Keratinocyte (primary cell): ENCODE results near the gene KCNB1. TPM values are rescaled to one million over a fixed set of nuclear protein-coding genes. Genes with fewer than 3 reads are reported as not detected.

ENCODE experiments used
- DNase-seq: peaks from one replicate; pipeline ENCODE4 v3.0.0-alpha.2; 2011; ENCODE audit warnings: low read depth, missing footprints, low spot score
- FAIRE-seq: peaks from 2 replicates; lab custom pipeline; 2011; peaks lifted over from hg19 to GRCh38; lab: Jason Lieb, UNC
- H2AFZ ChIP-seq: 2 replicates; pipeline ENCODE4 v1.6.0; 2012; ENCODE audit warnings: low read length, control low read depth, inconsistent platforms; ENCODE audit not compliant: control insufficient read depth
- H3K27ac ChIP-seq: 2 replicates; pipeline ENCODE4 v1.5.1; 2011; ENCODE audit warnings: low read length; ENCODE audit not compliant: control insufficient read depth, insufficient read depth
- H3K27me3 ChIP-seq: 3 replicates; pipeline ENCODE4 v1.6.0; 2011; ENCODE audit warnings: low read length; ENCODE audit not compliant: control insufficient read depth, insufficient read depth; ENCODE audit errors: extremely low read depth
- H3K36me3 ChIP-seq, 2 experiments: 2 replicates in 1 of 2; 3 replicates in 1 of 2; pipeline ENCODE4 v1.5.1; 2011; ENCODE audit warnings: low read length in 2 of 2, mild to moderate bottlenecking in 1 of 2; ENCODE audit not compliant: control insufficient read depth in 2 of 2, insufficient read depth in 2 of 2; ENCODE audit errors: extremely low read depth in 1 of 2
- H3K4me1 ChIP-seq: 3 replicates; pipeline ENCODE4 v1.5.1; 2011; ENCODE audit warnings: low read length; ENCODE audit not compliant: control insufficient read depth, insufficient read depth; ENCODE audit errors: extremely low read depth
- H3K4me2 ChIP-seq: 3 replicates; pipeline ENCODE4 v1.6.0; 2011; ENCODE audit warnings: low read depth, low read length; ENCODE audit not compliant: control insufficient read depth, insufficient read depth; ENCODE audit errors: extremely low read depth
- H3K4me3 ChIP-seq, 3 experiments: fragments of 200-600 bp in 1 of 3; sonication (generic) in 1 of 3; 2 replicates in 2 of 3; 3 replicates in 1 of 3; pipeline ENCODE4 v1.5.1; 2011 to 2016; ENCODE audit warnings: low read length in 3 of 3, mild to moderate bottlenecking in 3 of 3, control low read depth in 2 of 3, inconsistent platforms in 1 of 3, low read depth in 1 of 3, mixed read lengths in 1 of 3, mixed run types in 1 of 3, moderate library complexity in 1 of 3; ENCODE audit not compliant: control insufficient read depth in 2 of 3, insufficient read depth in 2 of 3; ENCODE audit errors: extremely low read depth in 1 of 3
- H3K79me2 ChIP-seq: 2 replicates; pipeline ENCODE4 v1.6.0; 2012; ENCODE audit warnings: low read length; ENCODE audit not compliant: control insufficient read depth, insufficient read depth
- H3K9ac ChIP-seq: 3 replicates; pipeline ENCODE4 v1.6.0; 2011; ENCODE audit warnings: low read length; ENCODE audit not compliant: control insufficient read depth, insufficient read depth; ENCODE audit errors: extremely low read depth
- H3K9me1 ChIP-seq: 3 replicates; pipeline ENCODE4 v1.6.0; 2011; ENCODE audit warnings: low read length; ENCODE audit not compliant: control insufficient read depth, insufficient read depth; ENCODE audit errors: extremely low read depth
- H3K9me3 ChIP-seq: 2 replicates; pipeline ENCODE4 v1.5.1; 2012; ENCODE audit warnings: low read depth, low read length; ENCODE audit not compliant: control insufficient read depth
- H4K20me1 ChIP-seq: 3 replicates; pipeline ENCODE4 v1.6.0; 2011; ENCODE audit warnings: low read length; ENCODE audit not compliant: control insufficient read depth, insufficient read depth; ENCODE audit errors: extremely low read depth
- EZH2 ChIP-seq: IDR thresholded peaks from one replicate; pipeline ENCODE4 v1.6.1; 2012; ENCODE audit warnings: inconsistent platforms, mild to moderate bottlenecking, low read length, moderate library complexity
- dilution Hi-C: fragments of 300-500 bp; cut with MboI; formaldehyde crosslinking; loops from one replicate; pipeline ENCODE4 v1.7.0; 2020; ENCODE audit warnings: low sequenced_read_pairs; ENCODE audit not compliant: extremely low pct_ligation_motif_present
- polyA plus RNA-seq, 5 experiments: library from polyadenylated mRNA; depleted of rRNA in 3 of 5; stranded (reverse) in 3 of 5; stranded (forward) in 1 of 5; unstranded in 1 of 5; fragments of >200 nt; gene quantifications; 1 replicate in 1 of 5; 2 replicates in 3 of 5; 3 replicates in 1 of 5; pipeline versions ENCODE4 v1.2.1 to v1.2.3, GENCODE V29; 2011 to 2012; ENCODE audit warnings: missing spikeins in 2 of 5, low read depth in 1 of 5, low replicate concordance in 1 of 5
- TF ChIP-seq, protein P1 (sequence below), 3 experiments: IDR thresholded peaks in 1 of 3; conservative IDR thresholded peaks in 1 of 3; optimal IDR thresholded peaks in 1 of 3; 2 replicates in 2 of 3; 3 replicates in 1 of 3; pipeline versions ENCODE3 to v1.5.1; 2011; ENCODE audit warnings: low read length in 3 of 3, mild to moderate bottlenecking in 3 of 3, moderate library complexity in 2 of 3, control low read depth in 1 of 3, inconsistent platforms in 1 of 3; ENCODE audit not compliant: insufficient read depth in 2 of 3; ENCODE audit errors: extremely low read depth in 1 of 3

The KCNB1 gene
- polyA plus RNA-seq, 1 donor (not counting 4 experiments of a cell fraction or from before 2014, with no cell fraction given) = not detected

DNA sequence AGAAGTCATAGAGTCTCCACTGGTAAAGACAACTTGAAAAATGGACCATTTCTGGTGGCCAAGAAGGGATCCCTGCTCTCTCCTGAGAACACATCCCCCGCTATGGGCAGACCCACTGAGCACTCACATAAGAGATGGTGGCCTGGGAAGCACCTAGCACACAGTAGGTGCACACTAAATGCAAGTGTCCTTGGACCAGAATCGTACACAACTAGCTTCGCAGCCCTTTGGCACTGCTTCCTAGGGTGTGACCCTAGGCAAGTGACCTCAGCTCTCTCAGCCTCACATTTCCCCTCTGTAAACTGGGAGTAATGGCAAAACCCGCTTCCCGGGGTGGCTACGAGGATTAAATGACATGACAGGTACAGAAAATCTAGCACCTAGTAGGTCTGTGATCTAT lies 35.1 kb downstream of the KCNB1 start:
- Histone ChIP-seq H3K4me2 (no peak overlapping the region), H3K27me3 (peaks cover 20% of the 10 kb centered on the region), H3K9me3 (no peaks in the 10 kb centered on the region), H3K9ac (no peak overlapping the region), H3K27ac (no peak overlapping the region), H3K79me2 (no peaks in the 10 kb centered on the region), H3K9me1 (no peaks in the 10 kb centered on the region), H3K36me3 (no peaks in the 10 kb centered on the region), H3K4me3 (no peak overlapping the region), H4K20me1 (no peaks in the 10 kb centered on the region), H3K4me1 (no peaks in the 10 kb centered on the region), H2AFZ (no peak overlapping the region)
- dilution Hi-C loops = no loop called here
- FAIRE-seq = no peak
- TF ChIP-seq, protein P1, sequence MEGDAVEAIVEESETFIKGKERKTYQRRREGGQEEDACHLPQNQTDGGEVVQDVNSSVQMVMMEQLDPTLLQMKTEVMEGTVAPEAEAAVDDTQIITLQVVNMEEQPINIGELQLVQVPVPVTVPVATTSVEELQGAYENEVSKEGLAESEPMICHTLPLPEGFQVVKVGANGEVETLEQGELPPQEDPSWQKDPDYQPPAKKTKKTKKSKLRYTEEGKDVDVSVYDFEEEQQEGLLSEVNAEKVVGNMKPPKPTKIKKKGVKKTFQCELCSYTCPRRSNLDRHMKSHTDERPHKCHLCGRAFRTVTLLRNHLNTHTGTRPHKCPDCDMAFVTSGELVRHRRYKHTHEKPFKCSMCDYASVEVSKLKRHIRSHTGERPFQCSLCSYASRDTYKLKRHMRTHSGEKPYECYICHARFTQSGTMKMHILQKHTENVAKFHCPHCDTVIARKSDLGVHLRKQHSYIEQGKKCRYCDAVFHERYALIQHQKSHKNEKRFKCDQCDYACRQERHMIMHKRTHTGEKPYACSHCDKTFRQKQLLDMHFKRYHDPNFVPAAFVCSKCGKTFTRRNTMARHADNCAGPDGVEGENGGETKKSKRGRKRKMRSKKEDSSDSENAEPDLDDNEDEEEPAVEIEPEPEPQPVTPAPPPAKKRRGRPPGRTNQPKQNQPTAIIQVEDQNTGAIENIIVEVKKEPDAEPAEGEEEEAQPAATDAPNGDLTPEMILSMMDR (optimal IDR thresholded peaks at IDR 0.05 in 1 of 3, IDR thresholded peaks at IDR 0.05 in 1 of 3, conservative IDR thresholded peaks at IDR 0.05 in 1 of 3; ENCODE audit: extremely low read depth in 1 of 3, insufficient read depth in 2 of 3, low read length in 3 of 3) = no peak
- TF ChIP-seq EZH2 = no peak
- DNase-seq = no peak

DNA sequence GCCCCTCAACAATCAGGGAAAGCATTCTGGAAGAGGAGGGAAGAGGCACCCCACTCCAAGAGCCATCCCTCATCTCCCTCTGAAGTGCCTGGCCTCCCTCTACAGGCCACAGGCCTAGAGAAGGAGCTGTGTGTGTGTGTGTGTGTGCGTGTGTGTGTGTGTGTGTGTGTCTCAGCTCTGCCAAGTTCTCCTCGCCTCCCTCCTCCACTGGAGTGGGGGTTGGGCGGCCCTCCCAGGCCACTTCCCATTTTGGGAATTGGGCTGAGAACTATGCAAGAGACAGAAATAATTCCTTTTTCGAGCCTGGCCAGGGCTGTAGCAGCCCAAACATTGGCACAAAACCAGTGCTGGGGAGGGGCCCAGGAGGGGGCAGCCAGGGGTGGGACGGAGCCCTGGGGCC lies 35.7 kb downstream of the KCNB1 start:
- H3K36me3 ChIP-seq = no peaks in the 10 kb centered on the region
- H4K20me1 ChIP-seq = no peaks in the 10 kb centered on the region
- H3K79me2 ChIP-seq = no peaks in the 10 kb centered on the region
- FAIRE-seq = no peak
- no peak overlapping the region for H3K9ac ChIP-seq
- dilution Hi-C loops = no loop called here
- H3K9me3 ChIP-seq = no peaks in the 10 kb centered on the region
- no peak overlapping the region for H3K4me2 ChIP-seq
- no peak overlapping the region for H3K27ac ChIP-seq
- no peaks in the 10 kb centered on the region for H3K9me1 ChIP-seq
- peaks cover 20% of the 10 kb centered on the region for H3K27me3 ChIP-seq
- H3K4me1 ChIP-seq = no peaks in the 10 kb centered on the region
- no peak overlapping the region for H3K4me3 ChIP-seq
- TF ChIP-seq, protein P1 (optimal IDR thresholded peaks at IDR 0.05 in 1 of 3, IDR thresholded peaks at IDR 0.05 in 1 of 3, conservative IDR thresholded peaks at IDR 0.05 in 1 of 3; ENCODE audit: extremely low read depth in 1 of 3, insufficient read depth in 2 of 3, low read length in 3 of 3) = no peak
- no peak for TF ChIP-seq EZH2
- no peak overlapping the region for H2AFZ ChIP-seq
- DNase-seq = no peak
